Right cardiac atrium (tissue), 5 donors: Measurements from ENCODE around the gene TEAD1. TPM values are rescaled to one million over a fixed set of nuclear protein-coding genes. Genes with fewer than 3 reads are reported as not detected.

Experiments used
- ATAC-seq, 2 donors: fragments of 200-7000 bp; cut with Tn5 transposase; one replicate each; pipeline versions ENCODE4 v1.8.0 to v1.9.1; 2020; ENCODE audit warnings: moderate library complexity in 2 of 2, mild to moderate bottlenecking in 1 of 2
- DNase-seq, 3 donors: peaks; one replicate each; pipeline ENCODE4 v3.0.0-alpha.2; 2020
- H3K27ac ChIP-seq: one replicate; pipeline ENCODE4 v1.5.1; 2013; ENCODE audit warnings: mild to moderate bottlenecking, low read length, control low read depth, moderate library complexity
- H3K27me3 ChIP-seq: one replicate; pipeline ENCODE4 v1.6.1; 2013; ENCODE audit not compliant: control insufficient read depth, insufficient read depth
- H3K4me1 ChIP-seq: one replicate; pipeline ENCODE4 v1.6.1; 2013; ENCODE audit warnings: low read length; ENCODE audit not compliant: control insufficient read depth, insufficient read depth
- H3K4me3 ChIP-seq: one replicate; pipeline ENCODE4 v1.5.1; 2013; ENCODE audit warnings: low read length, control low read depth
- H3K9me3 ChIP-seq: one replicate; pipeline ENCODE4 v1.6.1; 2013; ENCODE audit warnings: low read length; ENCODE audit not compliant: control insufficient read depth
- WGBS: extraction: QIAGEN DNeasy Blood & Tissue Kit; methylation state at CpG from one replicate; pipeline ENCODE4 v1.1.7; 2013; 5-methylcytosine and 5-hydroxymethylcytosine counted together
- intact Hi-C, 4 donors: fragments of 100-400 bp; cut with DNase I; formaldehyde crosslinking; loops; one replicate each; pipeline versions ENCODE4 v1.11.0 to v1.14.0; 2022 to 2023
- polyA plus RNA-seq: library from polyadenylated mRNA; stranded (reverse); fragments of 200-250 nt; gene quantifications from one replicate; pipeline ENCODE4 v1.2.3, GENCODE V29; 2013
- total RNA-seq, 4 donors: library from RNA; stranded (reverse); fragmentation: NEBNext Ultra II Directional; extraction: Animal tissue kit (Norgen Biotek cat#: 25700); gene quantifications; one replicate each; pipeline ENCODE4 v1.2.1, GENCODE V29; 2021
- donor health status: healthy with polysubstance abuse.
- donor health status: DM: no; HTN: yes; CAD: no.
- donor health status: DM: no; HTN: no; CAD: no.
- donor health status: DM: no; HTN: yes; CAD: no; lungs with severe emphysema.
- donor health status: DM: yes; HTN: yes; CAD: no.

The TEAD1 gene
- total and polyA plus RNA-seq, 5 donors = 19.7 to 105 (median 96.5) TPM

DNA sequence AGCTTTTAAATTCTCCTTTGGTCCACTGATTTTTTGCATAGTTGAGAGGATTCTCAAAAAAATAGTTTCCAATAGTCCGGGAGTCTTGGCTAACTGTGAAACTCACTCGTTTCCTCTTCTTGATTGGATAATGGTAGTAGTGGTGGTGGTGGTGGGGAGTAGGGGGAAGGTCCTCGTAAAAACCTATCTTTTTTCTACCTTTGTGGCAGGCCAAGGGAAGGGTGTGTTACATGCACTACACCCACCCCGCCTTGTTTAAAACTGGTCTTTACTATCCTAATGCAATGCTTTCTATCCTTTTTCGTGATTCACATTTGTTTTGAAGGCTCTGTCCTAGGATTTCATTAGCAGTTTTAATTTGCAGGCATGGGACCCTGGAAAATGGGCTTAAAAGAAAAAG, 4.8 kb downstream of the TEAD1 start:
- WGBS = 72% methylated on average over 5 of the region's 5 CpGs
- intact Hi-C loops = loop anchor here (5.0 to 10.0 kb wide), 4 partner anchors 133 to 216 kb away; no protein-coding TSS in a partner anchor
- Histone ChIP-seq H3K27ac (no peak overlapping the region), H3K9me3 (no peaks in the 10 kb centered on the region), H3K27me3 (no peaks in the 10 kb centered on the region), H3K4me1 (peaks cover 19% of the 10 kb centered on the region), H3K4me3 (no peak overlapping the region)
- DNase-seq (no peak), ATAC-seq (no peak)

DNA sequence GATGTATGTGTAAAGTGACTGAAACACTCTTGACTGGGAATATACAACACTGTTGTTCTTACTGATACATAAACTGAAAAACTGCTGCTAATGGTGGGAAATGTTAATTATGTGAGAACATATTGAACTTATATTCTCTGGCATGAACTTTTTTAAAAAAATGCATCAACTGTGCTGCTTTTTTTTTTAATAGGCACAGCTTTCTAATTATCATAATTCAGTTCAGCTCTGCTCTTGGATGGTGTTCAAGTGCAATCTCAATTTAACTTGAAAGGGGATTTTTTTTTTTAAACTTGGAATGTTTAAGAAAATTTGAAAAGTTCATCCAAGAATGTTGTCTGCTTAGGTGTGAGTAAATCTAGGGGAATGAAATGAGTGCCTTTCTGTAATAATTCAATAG, 5.2 kb downstream of the TEAD1 start:
- no peak for DNase-seq
- no peak for ATAC-seq
- Histone ChIP-seq H3K4me1 (peaks cover 21% of the 10 kb centered on the region), H3K27ac (no peak overlapping the region), H3K4me3 (no peak overlapping the region), H3K9me3 (no peaks in the 10 kb centered on the region), H3K27me3 (no peaks in the 10 kb centered on the region)
- intact Hi-C loops = loop anchor here (5.0 to 10.0 kb wide), 4 partner anchors 133 to 215 kb away; no protein-coding TSS in a partner anchor

DNA sequence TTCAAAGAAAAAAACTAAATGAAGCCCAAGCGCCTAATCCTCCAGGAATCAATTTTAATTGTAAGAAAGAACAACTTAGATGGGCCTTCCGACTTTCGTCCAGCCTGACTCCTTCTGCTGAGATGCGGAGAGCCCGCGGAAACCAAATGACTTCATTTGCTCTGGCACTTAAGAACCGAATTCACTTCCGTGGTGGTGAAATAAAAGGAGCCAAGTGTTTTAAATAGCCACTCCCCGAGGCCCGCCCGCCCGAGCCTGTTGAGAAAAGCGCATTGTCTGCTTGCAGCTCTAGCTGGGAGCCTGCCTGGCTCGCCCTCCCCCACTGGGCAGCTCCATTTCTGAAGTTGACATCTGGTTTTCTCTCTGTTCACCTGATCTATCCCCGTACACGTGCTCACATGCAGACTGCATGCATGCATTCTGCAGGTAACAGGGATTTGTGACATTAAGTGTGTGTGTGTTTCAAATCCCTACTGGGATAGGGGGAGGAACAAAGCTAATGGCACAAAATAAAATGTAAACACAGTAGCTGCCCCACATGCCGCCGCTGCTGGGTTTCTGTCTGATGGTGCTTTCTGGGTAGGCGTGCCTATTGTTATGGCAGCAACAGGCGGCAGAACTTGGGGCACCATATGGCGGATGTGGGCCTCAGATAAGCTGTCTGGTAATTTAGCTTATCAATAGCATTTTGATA, 6.2 kb downstream of the TEAD1 start:
- ATAC-seq (peak; percentile 92 to 94), DNase-seq (peak; percentile 86 to 95 (median 93))
- no peaks in the 10 kb centered on the region for H3K27me3 ChIP-seq
- WGBS = 27% methylated on average over 21 of the region's 21 CpGs
- no peaks in the 10 kb centered on the region for H3K9me3 ChIP-seq
- H3K27ac ChIP-seq = peak overlapping the region; percentile 67
- intact Hi-C loops = no loop called here
- H3K4me3 ChIP-seq = no peak overlapping the region
- H3K4me1 ChIP-seq = peaks cover 24% of the 10 kb centered on the region

DNA sequence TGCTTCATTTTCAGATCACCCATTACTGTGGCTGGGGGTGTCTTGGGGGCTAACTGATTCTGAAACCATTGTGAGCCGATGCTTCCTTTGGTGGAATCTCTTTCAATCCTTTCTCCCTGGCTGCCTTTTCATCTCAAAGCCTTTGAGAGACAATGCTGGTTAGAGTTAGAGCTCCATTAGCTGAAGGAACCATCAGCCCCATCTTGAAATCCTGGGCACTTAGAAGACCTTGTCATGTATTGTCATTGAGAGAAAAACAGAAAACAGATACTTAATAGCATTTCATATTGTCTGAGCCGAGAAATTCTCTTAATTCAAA, 6.7 kb downstream of the TEAD1 start:
- Histone ChIP-seq H3K4me3 (no peak overlapping the region), H3K27me3 (no peaks in the 10 kb centered on the region), H3K4me1 (peaks cover 27% of the 10 kb centered on the region), H3K9me3 (no peaks in the 10 kb centered on the region), H3K27ac (peak overlapping the region; percentile 67)
- DNase-seq (no peak), ATAC-seq (no peak)
- intact Hi-C loops = no loop called here
- WGBS = 68% methylated on average over 2 of the region's 2 CpGs

DNA sequence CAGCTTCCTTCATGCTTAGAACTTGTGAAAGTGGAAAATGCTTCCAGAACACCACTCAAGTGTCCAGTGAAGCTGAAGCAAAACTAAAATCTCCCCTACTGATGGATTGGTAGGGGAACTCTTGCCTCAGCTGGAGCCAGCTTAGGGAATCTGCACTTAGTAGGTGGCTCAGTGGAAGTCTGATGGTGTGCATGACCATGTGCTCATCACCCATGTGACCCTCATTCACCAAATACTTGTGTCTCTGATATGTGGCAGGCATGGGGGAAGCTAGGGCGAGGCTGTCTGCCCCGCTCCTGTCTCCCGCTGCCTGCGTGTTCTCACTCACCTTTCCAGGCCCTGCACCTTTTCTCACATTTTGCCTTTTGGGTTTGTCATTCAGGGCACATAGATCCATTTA, 7.2 kb downstream of the TEAD1 start:
- no peak for ATAC-seq
- H3K4me3 ChIP-seq = no peak overlapping the region
- WGBS = 97% methylated on average over 4 of the region's 4 CpGs
- no peak for DNase-seq
- peak overlapping the region; percentile 30 for H3K27ac ChIP-seq
- intact Hi-C loops = no loop called here
- H3K27me3 ChIP-seq = no peaks in the 10 kb centered on the region
- H3K9me3 ChIP-seq = no peaks in the 10 kb centered on the region
- peaks cover 28% of the 10 kb centered on the region for H3K4me1 ChIP-seq

DNA sequence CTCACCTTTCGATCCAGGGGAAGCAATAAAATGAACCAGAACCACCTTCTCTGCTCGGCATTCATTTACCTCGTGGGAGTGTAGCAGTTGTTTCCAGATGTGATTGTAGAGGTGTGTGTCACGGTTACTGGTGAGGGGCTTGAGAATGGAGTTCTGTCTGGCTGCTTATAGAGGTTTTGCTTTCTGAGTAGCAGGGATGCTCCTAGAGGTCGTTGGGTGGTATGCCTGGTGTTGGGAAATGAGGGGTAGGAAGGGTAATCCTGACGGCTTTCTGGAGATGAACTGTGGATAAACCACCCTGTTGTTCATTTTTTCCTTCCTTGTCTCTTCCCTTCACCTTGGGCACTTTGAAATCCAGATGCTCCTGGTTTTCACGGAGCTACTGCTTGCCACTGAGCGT, 8.1 kb downstream of the TEAD1 start:
- no peak overlapping the region for H3K27ac ChIP-seq
- 79% methylated on average over 8 of the region's 8 CpGs for WGBS
- H3K4me3 ChIP-seq = no peak overlapping the region
- no peaks in the 10 kb centered on the region for H3K27me3 ChIP-seq
- no peak for ATAC-seq
- no peak for DNase-seq
- no peaks in the 10 kb centered on the region for H3K9me3 ChIP-seq
- H3K4me1 ChIP-seq = peaks cover 28% of the 10 kb centered on the region
- intact Hi-C loops = no loop called here

DNA sequence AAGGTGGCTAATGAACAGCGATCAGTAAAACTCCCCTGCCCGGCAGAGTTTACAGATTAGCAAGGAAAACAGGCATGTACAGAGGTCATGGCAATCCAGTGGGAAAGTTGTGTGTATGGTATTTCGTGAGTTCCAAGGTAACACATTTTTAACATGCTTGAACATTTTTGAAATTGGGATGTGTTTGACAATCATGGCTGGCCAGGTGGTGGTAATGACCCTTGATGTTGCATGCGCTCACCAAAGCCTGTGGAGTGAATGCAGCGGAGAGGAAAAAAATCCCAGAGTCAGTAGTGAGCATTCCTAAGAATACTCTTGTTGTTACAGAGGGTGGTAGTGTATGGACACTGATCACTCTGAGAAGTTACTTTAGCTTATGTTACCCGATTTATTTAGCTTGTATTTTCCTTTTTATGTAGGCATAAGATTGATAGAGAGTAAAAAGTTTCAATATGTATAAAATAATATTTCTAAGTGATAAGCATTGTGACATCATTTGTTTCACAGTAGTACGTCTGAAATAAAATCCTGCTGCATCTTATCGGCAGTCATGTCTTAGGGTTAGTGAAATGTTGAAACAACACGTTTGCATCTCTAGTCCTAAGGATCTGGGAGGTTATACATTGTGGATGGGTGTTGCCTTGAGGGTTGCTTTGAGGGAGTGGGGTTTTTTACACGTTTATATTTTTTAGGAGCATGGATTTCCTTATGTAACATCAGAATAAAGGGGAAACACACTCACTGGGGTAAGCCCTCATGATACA, 8.7 kb downstream of the TEAD1 start:
- H3K4me3 ChIP-seq = no peak overlapping the region
- WGBS = 74% methylated on average over 10 of the region's 10 CpGs

DNA sequence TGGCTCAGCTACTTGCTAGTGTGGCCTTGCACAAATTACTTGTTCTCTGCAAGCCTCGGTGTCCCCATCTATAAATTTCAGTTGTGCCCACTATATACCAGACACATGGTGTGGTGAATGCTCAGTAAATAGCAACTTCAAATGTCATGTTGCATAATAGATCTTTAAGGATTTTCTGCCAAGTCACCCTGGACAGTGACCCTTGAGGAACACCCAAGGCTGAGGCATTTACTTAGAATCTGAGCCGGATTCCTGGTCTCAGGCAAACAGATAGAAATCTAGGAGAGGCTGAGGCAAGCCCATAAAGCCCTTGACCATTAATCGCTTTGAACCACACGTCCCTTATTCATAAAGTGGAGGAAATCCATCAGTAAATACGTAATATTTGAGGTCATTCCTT, 9.7 kb downstream of the TEAD1 start:
- DNase-seq (no peak), ATAC-seq (no peak)
- H3K4me3 ChIP-seq = no peak overlapping the region
- 89% methylated on average over 5 of the region's 5 CpGs for WGBS
- peaks cover 39% of the 10 kb centered on the region for H3K4me1 ChIP-seq
- intact Hi-C loops = no loop called here
- no peak overlapping the region for H3K27ac ChIP-seq
- H3K9me3 ChIP-seq = no peaks in the 10 kb centered on the region
- no peaks in the 10 kb centered on the region for H3K27me3 ChIP-seq

More for the DNA sequence above, 8.7 kb downstream of the TEAD1 start:
- ATAC-seq = no peak
- Histone ChIP-seq H3K27ac (peak overlapping the region; percentile 15), H3K4me1 (peaks cover 32% of the 10 kb centered on the region), H3K9me3 (no peaks in the 10 kb centered on the region), H3K27me3 (no peaks in the 10 kb centered on the region)
- no peak for DNase-seq
- intact Hi-C loops = no loop called here

DNA sequence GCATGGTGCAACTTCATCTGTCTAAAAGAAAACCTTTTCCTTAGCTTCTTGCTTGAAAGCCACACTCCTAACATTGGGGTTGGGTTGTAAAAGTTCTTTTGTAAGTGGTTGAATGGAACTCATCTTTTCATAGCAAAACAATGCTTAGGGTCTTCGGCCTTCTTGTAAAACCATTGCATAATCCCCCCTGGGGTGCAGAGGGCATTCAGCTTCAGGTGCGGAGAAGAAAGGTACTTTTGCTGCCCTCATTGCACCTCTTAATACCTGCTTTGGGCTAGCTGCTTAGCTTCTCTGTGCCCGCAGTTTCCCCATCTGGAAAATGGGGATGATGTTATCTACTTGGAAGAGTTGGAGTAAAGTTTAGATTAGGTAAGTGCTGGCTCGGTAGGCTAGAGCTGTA, 10.1 kb downstream of the TEAD1 start:
- Histone ChIP-seq H3K4me1 (peaks cover 41% of the 10 kb centered on the region), H3K27ac (no peak overlapping the region), H3K27me3 (no peaks in the 10 kb centered on the region), H3K9me3 (no peaks in the 10 kb centered on the region), H3K4me3 (no peak overlapping the region)
- no peak for ATAC-seq
- intact Hi-C loops = no loop called here
- WGBS = 80% methylated on average over 4 of the region's 4 CpGs
- no peak for DNase-seq

DNA sequence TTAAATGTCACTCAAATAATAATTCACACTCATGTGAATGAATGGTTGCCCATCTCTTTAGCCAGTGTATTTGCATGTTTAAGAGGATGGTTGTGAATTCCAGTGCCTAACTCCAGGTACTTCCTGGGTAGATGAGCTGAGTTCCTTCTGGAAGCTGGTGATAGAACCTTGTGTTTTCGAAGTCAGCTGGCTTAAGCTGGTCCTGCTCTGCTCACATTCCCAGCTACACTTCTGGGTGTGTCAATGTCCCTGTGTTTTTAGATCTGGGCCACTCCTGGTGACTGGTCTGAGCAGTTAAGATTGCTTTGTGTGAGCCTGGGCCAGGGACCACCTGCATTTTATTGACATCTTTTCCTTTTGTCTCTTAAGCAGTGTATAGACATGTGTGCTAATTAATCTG, 10.6 kb downstream of the TEAD1 start:
- intact Hi-C loops = no loop called here
- no peaks in the 10 kb centered on the region for H3K27me3 ChIP-seq
- 79% methylated on average over 1 of the region's 1 CpG for WGBS
- no peak for DNase-seq
- ATAC-seq = peak in 1 of 2 donors; percentile 30
- no peak overlapping the region for H3K4me3 ChIP-seq
- H3K9me3 ChIP-seq = no peaks in the 10 kb centered on the region
- no peak overlapping the region for H3K27ac ChIP-seq
- H3K4me1 ChIP-seq = peaks cover 42% of the 10 kb centered on the region

DNA sequence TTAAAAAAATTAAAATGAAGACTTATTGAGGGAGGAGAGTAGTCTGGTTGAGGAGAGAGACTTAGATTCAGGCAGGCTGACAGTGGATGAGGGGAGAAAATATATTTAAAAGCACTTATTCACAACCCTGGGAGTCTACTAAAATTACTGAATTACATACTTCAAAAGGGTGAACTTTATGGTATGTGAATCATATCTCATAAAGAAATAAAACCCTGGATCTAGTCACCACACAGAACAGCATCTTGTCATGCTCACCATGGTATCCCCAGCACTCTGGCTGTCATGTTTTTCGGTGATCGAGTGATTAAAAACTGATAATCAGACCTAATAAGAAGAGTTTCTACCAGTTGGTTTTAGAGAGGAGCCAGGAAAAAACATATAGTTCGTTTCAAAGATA, 11.0 kb downstream of the TEAD1 start:
- ATAC-seq (no peak), DNase-seq (no peak)
- Histone ChIP-seq H3K27ac (no peak overlapping the region), H3K9me3 (no peaks in the 10 kb centered on the region), H3K4me3 (no peak overlapping the region), H3K4me1 (peaks cover 42% of the 10 kb centered on the region), H3K27me3 (no peaks in the 10 kb centered on the region)
- 82% methylated on average over 3 of the region's 3 CpGs for WGBS
- intact Hi-C loops = no loop called here
